NCI-H1105 (cell line): Measurements from ENCODE around the gene FAM98C.
"Not testable (repeated sequence)": the region's sequence is repeated elsewhere in the genome, so short reads cannot be mapped to it uniquely, and the experiment has no call there.

Experiments
- DNase-seq: peaks from one replicate; lab custom pipeline; 2025; lab: John Stamatoyannopoulos, UW

The FAM98C gene

DNA sequence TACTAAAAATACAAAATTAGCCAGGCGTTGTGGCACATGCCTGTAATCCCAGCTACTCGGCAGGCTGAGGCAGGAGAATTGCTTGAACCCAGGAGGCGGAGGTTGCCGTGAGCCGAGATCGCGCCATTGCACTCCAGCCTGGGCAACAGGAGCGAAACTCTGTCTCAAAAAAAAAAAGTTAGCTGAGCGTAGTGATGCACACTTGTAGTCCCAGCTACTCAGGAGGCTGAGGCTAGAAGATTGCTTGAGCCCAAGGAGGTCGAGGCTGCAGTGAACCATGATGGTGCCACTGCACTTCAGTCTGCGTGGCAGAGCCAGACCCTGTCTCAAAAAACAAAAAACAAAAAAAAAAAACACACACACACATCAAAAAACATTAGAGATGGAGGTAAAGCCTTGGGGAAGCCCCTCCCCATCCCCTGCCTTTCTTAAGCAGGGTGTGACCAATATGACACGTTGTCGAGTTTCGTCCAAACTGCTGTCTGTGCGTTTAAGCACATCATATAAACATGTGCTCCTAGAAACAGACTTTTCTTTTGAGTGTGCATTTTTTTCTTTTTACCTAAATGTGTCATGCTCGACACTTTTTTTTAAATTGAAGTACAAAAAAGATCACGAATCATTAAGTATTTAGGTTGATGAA is 24.3 kb downstream of the FAM98C start:
- not testable (repeated sequence) for DNase-seq

DNA sequence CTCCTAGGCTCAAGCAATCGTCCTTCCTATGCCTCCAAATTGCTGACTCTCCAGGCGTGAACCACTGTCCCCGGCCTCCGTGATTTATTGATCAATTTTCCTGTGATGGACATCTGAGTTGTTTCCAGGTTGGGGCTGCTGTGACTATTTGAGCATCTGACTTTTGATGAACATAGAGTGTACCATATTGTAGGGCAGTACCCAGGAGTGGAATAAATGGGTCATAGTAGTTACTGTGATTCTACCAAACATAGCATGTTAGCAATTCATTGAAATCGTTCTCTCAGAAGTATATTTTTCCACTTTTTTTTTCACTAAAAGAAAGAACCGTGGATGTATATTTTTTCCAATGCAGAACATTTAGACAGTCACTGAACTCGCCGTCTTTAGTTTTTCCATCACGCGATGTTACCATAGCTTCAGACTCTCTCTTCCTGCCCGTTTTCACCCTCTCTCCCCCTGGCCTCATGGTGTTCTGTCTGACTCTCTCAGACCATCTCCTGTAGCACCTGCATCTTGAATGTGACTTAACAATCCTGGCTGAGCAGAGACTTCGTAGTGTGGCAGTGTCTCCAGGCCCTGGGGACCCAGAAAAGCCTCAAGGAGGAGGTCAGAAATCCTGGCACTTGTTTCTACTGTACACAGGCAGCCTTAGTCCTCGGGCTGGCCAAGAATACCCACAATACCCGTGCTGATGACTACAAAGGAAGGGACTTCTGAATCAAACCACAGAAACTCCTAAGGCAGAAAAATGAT is 26.3 kb downstream of the FAM98C start:
- DNase-seq = no peak

DNA sequence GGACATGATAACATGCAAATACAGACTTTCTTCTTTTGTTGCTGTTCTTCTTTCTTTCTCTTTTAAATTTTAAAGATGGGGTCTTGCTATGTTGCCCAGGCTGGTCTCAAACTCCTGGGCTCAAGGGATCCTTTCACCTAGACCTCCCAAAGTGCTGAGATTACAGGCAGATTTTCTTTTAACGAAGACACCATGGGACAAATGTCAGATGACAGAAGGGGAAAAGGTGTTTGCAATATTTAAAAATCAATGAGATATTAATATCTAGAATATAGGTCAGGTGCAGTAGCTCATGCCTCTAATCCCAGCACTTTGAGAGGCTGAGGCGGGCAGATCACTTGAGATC is 26.9 kb downstream of the FAM98C start:
- no peak for DNase-seq

DNA sequence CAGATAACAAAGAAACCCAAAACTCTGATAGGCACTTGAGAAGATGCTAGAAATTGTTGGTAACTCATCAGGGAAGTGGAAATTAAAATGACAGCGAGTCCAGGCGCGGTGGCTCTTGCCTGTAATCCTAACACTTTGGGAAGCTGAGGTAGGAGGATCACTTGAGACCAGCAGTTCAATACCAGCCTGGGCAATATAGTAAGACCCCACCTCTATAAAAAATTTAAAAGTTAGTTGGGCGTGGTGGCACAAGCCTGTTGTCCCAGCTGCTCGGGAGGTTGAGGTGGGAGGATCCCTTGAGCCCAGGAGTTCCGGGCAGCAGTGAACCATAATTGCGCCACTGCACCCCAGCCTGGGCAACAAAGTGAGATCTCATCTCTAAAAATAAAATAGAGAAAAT is 28.0 kb downstream of the FAM98C start:
- no peak for DNase-seq

DNA sequence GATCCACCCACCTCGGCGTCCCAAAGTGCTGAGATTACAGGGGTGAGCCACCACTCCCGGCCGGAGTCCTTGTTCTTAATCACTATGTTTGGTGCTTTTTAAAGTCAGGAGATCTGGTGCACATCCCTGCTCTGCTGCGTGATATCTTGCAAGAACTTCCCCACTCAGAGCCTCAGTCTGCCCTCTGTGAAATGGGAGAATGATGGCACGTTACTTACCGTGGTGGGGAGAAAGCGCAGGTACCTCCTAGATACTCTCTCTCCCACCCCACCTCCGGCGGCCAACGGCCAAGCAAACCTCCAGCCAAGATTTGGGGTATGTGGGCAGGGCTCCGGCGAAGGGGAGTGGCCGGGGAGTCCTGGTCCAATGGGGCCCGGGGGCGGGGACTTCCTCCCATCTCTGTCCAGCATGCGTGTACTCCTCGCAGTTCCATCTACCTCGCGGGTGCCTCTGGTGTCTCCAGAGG is 30.4 kb downstream of the FAM98C start, which contains the start of gene RYR1:
RYR1 (plus strand) TSS at position 424 of the 466 bp plus-strand sequence. CDS start 139 bp downstream, outside the sequence.
- no peak for DNase-seq

DNA sequence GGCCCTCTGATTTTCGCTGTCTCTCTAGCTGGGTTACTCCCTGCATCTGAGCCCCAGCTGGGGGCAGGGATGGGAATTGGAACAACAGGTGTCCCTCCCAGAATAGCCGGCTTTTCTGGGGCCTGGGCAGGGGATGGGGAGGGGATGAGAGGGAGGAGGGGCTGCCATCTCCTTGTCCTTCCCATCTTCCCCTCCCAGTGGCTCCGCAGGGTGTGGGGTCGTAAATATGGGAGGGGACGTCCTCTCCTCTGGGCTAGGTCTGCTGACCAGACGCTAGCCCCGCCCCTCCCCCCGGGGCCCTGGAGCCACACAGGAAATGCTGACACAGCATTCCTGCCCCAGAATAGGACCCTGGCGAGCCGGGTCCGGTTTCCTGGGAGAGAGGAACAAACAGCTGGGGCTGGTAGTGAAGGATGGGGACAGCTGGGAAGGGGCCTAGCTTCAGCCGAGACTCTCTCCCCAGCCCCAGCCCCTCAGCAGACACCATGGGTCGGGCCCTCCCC is 31.7 kb downstream of the FAM98C start:
- no peak for DNase-seq

DNA sequence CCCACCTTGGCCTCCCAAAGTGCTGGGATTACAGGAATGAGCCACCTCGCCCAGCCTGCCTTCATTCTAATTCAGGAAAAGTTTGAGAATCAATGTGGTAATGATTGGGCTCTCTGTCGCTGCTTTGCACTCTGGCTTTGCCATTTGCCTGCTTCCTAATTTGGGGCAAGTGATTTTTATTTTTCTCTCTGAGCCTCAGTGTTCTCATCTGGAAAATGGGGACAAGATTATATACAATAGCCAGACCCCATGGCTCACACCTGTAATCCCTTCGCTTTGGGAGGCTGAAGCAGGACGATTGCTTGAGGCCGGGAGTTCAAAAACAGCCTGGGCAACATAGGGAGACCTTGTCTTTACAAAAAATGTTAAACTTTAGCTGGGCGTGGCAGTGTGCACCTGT is 34.4 kb downstream of the FAM98C start:
- no peak for DNase-seq

DNA sequence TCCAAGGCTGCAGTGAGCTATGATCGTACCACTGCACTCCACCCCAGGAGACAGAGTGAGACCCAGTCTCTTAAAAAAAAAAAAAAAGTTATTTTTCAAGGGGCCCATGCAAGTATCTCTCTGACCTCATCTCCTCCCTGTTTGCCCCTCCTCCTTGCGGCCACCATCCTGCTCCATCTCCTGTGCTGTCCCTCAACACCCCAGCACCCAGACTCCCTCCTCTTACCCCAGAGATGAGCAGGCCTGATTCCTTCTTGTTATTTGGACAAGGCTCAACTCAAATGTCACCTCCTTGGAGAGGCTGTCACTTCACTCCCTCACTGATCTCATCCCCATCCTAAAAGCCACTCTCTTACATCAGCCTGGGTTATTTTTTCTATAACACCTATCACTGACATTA is 35.0 kb downstream of the FAM98C start:
- DNase-seq = no peak

DNA sequence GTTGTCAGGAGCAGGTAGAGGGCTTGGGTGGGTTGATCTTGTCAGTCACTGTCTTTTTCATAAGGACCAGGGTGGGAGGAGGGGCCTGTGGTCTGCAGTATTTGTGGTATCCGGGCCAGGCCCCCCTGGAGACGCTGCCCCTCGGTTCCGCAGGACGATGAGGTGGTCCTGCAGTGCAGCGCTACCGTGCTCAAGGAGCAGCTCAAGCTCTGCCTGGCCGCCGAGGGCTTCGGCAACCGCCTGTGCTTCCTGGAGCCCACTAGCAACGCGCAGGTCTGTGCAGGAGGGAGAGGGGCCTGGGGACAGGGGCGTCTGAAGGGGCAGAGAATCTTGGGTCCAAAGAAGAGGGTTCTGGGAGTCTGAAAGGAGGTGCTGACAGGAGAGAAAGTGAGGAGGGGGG is 37.7 kb downstream of the FAM98C start:
- no peak for DNase-seq

DNA sequence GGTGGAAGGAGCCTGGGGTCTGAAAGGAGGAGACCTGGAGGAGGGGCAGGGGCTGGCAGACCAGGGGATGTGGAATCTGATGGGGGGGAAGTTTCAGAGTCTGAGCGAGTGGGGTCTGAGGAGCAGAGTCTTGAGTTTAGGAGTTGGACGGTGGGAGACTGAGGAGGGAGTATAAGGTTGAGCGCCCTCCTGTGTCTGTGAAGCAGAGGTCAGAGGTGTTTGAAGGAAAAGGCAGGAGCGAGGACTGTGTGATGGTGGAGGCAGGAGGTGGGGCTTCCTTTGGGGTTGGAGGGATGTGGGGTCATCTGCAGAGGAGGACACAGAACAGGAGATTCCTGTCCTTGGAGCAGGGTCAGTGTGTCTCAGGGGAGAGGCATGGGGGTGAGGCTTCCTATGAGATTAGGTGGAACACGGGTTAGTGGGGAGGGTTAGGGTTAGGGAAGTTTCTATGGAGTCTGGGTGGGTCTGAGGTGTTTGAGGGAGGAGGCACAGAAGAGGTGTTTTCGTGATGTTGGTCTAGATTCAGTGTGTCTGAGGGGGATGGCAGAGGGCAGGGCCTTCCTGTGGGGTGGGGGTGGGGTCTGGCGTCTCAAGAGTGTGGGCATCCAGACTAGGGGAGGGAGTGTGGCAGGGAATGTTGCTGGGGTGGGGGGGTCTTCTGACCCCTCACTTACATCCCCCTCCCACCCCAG is 38.9 kb downstream of the FAM98C start:
- DNase-seq = no peak

DNA sequence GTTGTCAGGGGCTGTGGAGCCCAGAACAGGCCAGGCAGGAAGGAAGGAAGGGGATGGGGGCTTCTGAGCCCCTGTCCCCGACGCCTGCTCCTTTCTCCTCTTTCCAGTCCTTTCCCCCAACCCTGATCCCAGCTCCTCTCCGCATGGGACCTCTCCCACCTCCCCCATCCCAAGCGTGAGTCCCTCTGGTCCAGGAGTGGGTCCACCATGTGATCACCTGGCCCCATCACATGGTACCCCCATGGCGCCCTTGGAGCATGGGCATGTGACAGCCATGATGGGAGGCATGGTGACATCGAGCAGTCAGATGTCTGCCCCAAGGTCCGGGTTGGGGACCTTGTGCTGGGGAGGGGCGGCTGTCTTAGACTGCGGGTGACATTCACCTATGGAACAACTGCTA is 39.8 kb downstream of the FAM98C start:
- DNase-seq = no peak

DNA sequence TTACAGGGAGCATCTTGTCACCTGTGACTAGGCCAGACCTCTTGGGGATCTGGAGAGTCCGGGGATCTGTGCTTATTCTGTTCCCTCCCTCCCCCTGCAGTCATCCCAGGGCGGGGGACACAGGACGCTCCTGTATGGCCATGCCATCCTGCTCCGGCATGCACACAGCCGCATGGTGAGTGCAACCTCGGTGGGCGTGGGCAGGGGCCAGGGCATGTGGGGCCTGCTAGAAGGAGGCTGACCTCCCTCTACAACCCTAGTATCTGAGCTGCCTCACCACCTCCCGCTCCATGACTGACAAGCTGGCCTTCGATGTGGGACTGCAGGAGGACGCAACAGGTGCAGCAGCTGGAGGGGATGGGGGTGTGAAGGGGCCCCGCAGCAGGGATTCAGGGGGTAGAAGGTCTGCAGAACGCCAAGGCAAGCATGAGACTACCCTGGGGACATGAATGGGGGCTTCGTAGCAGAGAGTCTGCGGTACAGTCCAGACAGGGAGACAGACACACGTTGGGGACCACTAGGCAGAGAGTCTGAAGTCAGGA is 40.6 kb downstream of the FAM98C start:
- DNase-seq = no peak

DNA sequence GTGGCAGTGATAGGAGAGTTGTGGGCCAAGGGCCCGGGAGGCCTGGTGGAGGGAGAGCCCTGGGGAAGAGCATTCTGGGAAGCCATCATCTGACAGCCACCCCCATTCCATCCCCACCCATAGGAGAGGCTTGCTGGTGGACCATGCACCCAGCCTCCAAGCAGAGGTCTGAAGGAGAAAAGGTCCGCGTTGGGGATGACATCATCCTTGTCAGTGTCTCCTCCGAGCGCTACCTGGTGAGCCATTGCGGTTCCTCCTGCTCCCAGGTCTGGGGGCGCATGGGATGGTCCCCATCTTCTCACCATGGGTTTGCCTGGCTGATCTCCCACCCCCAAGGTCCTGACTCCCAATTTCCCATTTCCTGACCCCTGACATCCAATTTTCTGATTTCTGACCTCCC is 41.1 kb downstream of the FAM98C start:
- no peak for DNase-seq

DNA sequence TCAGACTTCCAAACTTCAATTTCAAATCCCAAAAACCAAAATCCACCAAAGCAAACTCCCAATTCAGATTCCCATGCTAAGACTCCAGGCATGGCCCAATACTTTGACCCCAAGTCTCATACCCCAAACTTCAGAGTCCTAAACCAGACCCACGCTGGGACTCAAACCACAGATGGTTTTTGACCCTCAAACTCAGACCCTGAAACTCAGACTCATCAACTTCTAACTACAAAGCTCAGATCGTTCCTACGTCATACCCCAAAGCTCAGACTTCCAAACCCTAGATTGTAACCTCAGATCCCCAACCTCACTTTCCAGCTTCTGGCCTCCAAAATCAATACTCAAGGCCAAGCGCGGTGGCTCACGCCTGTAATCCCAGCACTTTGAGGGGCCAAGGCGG is 42.5 kb downstream of the FAM98C start:
- no peak for DNase-seq

DNA sequence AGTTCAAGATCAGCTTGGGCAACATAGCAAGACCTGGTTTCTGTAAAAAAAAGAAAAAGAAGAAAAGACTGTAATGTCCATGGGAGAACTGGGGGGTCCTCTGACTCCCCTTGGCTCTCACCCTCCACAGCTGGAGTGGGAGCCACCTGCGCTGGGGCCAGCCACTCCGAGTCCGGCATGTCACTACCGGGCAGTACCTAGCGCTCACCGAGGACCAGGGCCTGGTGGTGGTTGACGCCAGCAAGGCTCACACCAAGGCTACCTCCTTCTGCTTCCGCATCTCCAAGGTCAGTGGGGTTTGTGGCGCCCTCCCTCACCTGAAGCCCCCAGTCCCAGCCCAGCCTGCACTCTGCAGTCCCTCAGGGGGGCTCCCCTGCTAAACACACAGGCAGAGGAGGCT is 45.3 kb downstream of the FAM98C start:
- DNase-seq = no peak

DNA sequence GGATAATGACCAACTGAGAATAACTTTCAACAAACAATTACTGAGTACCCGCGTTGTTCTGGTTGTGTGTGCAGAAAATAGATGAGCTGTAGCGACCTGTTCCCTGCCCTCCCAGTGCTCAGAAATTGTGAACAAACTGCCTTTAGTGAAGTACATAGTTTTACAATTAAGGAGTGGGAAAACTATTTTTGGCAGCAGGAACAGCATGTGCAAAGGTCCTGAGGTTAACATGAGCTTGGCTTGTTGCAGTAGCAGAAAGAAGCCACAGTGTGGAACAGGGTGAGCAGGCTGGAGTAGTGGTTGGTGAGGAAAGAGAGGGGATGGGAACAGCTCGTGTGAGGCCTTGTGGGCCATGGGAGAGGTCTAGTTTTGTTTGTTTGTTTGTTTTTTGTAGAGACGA is 46.6 kb downstream of the FAM98C start:
- no peak for DNase-seq

DNA sequence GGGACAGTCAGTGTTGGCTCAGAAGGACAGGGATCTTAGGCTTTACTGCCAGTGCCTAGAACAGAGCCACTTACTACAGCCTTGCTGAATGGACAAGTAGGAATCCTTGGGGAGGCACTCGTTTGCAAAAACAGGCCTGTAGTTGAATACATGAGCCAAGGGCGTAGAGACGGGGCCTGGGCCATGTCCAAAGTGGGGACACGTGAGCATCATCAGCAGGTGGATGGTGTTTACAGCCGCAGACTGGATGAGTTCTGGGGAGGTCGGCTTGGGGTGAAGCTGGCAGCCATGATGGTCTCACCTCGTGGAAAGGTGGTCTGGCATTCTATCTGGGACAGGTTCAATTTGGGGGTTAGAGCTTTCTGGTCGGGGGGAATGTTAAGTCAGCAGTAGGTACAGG is 48.1 kb downstream of the FAM98C start:
- no peak for DNase-seq

DNA sequence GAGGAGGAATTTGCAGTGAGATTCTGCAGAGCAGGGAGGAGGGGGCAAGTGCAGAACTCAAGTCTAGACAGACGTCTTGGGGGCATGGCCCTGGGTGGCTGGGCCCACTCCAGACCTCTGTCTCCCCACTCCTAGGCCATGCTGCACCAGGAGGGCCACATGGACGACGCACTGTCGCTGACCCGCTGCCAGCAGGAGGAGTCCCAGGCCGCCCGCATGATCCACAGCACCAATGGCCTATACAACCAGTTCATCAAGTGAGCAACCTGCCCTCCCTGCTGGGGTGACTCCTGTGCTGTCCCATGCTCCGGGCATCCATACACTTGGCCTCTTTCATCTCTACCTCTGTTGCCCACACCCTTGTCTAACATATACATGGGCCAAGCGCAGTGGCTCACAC is 48.7 kb downstream of the FAM98C start:
- no peak for DNase-seq

DNA sequence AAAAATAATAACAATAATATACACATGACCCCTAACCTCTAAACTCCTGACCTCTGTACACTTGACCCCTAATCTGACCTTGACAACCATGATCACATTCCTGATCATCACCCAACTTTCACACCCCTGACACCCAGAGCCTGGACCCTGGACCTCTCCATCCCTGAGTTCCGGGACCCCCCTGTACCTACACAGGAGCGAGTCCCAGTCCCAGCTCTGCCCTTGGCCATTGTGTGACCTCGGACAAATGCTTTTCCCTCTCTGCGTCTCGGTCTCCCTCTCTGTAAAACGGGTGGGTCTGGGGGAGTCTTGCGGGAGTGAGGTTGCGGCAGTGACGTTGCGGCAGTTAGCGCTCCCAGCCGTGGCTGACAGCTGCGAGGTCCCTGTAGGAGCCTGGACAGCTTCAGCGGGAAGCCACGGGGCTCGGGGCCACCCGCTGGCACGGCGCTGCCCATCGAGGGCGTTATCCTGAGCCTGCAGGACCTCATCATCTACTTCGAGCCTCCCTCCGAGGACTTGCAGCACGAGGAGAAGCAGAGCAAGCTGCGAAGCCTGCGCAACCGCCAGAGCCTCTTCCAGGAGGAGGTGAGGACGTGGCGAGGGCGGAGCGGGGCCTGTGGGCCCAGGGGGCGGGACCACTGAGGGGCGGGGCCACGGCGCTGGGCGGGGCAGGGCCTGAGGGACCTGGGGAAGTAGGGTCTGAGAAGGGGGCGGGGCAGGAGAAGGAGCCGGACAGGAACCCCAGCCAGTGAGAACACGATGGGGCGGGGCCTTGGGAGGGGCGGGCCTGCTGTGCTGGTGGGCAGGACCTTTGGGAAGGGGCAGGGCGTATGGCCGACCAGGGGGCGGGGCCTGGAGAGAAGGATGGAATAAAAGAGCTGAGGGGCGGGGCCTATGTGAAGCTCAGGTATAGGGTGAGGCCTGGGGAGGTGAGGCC is 49.8 kb downstream of the FAM98C start:
- DNase-seq = no peak

DNA sequence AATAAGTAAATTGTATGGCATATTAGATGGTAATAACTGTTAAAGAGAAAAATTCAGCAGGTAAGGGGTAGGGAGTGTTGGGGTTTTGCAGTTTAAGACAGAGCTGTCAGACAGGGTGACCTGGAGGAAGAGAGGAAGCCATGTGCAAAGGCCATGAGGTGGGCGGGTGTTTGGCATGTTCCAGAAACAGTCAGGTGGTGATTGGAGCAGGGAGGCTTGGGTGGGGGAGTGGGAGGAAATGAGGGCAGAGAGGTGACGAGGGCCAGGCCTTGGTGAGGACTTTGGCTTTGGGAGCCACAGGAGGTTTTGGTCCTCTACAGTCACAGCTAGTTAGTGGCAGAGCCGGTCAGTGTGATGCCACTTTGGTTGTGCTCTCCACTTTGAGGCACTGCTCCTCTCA is 50.7 kb downstream of the FAM98C start:
- DNase-seq = no peak

DNA sequence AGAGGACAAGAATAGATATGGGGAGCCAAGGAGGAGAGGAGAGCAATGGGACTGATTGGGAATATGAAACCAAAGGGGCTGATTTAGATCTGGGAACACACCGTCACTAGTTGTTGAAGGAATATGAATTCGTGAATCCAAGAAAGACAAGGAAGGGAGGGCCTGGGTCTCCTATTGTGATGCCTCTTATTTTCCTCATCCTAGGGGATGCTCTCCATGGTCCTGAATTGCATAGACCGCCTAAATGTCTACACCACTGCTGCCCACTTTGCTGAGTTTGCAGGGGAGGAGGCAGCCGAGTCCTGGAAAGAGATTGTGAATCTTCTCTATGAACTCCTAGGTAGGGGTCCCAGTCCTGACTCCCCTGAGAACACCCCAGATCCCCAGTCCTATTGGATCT is 52.1 kb downstream of the FAM98C start:
- no peak for DNase-seq

DNA sequence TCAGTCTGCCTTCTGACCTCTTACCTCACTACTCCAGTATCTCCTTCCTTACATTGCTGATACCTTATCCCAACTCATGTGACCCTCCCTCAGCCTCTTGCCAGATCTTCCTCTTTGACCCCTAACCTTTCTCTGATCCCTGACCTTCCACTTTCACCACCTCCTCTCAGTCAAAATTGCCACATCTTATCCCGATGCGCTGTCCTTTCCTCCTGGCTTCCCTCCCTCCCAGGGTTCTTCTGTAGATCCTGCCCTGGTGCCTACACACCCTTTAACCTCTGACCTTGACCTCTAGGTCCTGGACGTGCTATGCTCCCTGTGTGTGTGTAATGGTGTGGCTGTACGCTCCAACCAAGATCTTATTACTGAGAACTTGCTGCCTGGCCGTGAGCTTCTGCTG is 54.3 kb downstream of the FAM98C start:
- DNase-seq = no peak
